BLaER1 (cell line): ENCODE results near the gene FAM98C.
"Not testable (repeated sequence)": the region's sequence is repeated elsewhere in the genome, so short reads cannot be mapped to it uniquely, and the experiment has no call there.

Source experiments
- H3K27ac ChIP-seq: shearing (Covaris generic); formaldehyde crosslinking; 2 replicates; pipeline ENCODE4 v1.8.1; 2022
- H3K27me3 ChIP-seq: shearing (Covaris generic); formaldehyde crosslinking; 2 replicates; pipeline ENCODE4 v1.8.1; 2022
- H3K36me3 ChIP-seq: shearing (Covaris generic); formaldehyde crosslinking; 2 replicates; pipeline ENCODE4 v1.8.1; 2022
- H3K4me1 ChIP-seq: shearing (Covaris generic); formaldehyde crosslinking; 2 replicates; pipeline ENCODE4 v1.8.1; 2022
- H3K4me2 ChIP-seq: shearing (Covaris generic); formaldehyde crosslinking; 2 replicates; pipeline ENCODE4 v1.8.1; 2022
- H3K4me3 ChIP-seq: shearing (Covaris generic); formaldehyde crosslinking; 2 replicates; pipeline ENCODE4 v1.8.1; 2022
- H3K9ac ChIP-seq: shearing (Covaris generic); formaldehyde crosslinking; 2 replicates; pipeline ENCODE4 v1.8.1; 2022
- H3K9me3 ChIP-seq: shearing (Covaris generic); formaldehyde crosslinking; 2 replicates; pipeline ENCODE4 v1.8.1; 2022
- H4K20me1 ChIP-seq: shearing (Covaris generic); formaldehyde crosslinking; 2 replicates; pipeline ENCODE4 v1.8.1; 2022
- Cebpa-rat ChIP-seq: shearing (Covaris generic); IDR thresholded peaks from 2 replicates; pipeline ENCODE4 v1.8.1; 2022

FAM98C gene

DNA sequence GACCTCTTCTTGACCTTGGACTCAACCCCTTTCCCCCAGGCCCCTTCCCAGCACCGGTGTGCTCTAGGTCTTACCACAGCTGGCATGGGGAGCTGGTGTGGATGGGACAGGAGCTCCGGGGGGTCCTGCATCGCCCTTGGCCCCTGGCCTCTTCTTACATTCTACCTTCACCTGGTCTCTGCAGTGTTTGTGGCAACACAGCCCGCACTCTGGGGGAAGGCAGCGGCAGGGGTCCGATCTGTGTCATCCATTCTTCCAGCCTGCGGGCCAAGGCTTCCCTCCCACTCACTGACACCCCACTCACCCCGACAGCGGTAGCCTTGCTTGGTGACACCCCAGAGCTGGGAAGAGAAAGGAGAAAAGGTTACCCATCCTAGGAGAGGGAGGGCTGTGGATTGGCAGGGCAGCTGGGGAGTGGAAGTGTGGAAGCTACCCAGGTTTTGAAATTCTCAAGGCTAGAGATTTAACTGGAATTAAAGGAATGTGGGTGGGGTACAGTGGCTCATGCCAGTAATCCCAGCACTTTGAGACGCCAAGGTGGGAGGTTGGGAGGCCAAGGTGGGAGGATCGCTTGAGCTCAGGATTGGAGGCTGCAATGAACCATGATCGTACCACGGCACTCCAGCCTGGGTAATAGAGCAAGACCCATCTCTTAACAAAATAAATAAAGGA is 8.3 kb downstream of the FAM98C start:
- no peak for TF ChIP-seq Cebpa-rat
- H3K4me1 ChIP-seq: no peaks in the 10 kb centered on the region
- no peaks in the 10 kb centered on the region for H3K27me3 ChIP-seq
- no peak overlapping the region for H3K27ac ChIP-seq
- H4K20me1 ChIP-seq: no peaks in the 10 kb centered on the region
- H3K4me2 ChIP-seq: no peak overlapping the region
- peaks cover 13% of the 10 kb centered on the region for H3K36me3 ChIP-seq
- H3K9me3 ChIP-seq: no peaks in the 10 kb centered on the region
- H3K4me3 ChIP-seq: no peak overlapping the region
- no peak overlapping the region for H3K9ac ChIP-seq

GRCh38 chr19:38411898-38412297 is 9.0 kb downstream of the FAM98C start:
- not testable (repeated sequence) for H3K36me3 ChIP-seq, H3K4me3 ChIP-seq, H3K9me3 ChIP-seq, H3K4me1 ChIP-seq, H3K4me2 ChIP-seq, H3K27ac ChIP-seq, H3K9ac ChIP-seq, H4K20me1 ChIP-seq, H3K27me3 ChIP-seq

DNA sequence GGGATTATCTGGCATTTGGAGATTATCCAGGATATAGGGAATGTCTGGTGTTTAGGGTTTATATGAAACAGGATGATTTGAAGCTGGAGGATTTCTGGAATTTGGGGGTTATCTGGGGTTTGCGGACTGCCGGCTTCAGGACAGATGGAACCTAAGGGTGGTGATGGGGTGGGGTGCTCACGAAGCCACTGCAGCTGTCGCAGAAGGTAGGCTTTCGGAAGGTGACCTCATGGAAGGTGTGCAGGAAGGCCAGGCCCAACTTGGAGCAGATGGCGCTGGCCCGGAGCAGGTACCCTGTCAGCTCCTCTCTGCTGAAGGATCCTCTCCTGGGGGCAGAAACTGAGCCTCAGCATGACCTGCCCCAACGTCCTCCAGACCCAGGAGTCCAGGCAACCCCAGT is 9.6 kb downstream of the FAM98C start:
- H3K27me3 ChIP-seq: no peaks in the 10 kb centered on the region
- H4K20me1 ChIP-seq: no peaks in the 10 kb centered on the region
- no peak for TF ChIP-seq Cebpa-rat
- H3K9ac ChIP-seq: no peak overlapping the region
- H3K27ac ChIP-seq: no peak overlapping the region
- peaks cover 6% of the 10 kb centered on the region for H3K4me1 ChIP-seq
- H3K4me3 ChIP-seq: no peak overlapping the region
- no peak overlapping the region for H3K4me2 ChIP-seq
- no peaks in the 10 kb centered on the region for H3K9me3 ChIP-seq
- H3K36me3 ChIP-seq: no peaks in the 10 kb centered on the region

DNA sequence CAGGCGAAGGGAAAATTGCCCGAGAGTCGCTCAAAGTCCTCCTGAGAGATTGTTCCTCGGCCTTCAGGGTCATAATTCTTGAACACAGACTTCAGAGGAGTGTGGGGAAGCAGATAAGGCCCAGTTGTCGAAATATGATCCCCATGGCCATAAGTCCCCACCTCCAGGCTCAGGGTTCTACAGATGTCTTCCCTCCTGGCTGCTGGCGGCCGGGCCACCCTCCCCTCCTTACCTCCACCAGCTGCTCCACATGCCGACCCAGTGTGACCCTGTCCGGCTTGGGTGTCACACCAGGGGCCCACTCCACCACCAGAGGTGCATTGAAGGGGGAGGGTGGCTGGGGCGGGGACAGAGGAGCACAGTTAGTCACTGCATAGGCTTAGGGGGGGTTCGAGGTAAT is 10.1 kb downstream of the FAM98C start:
- Histone ChIP-seq H3K4me3 (no peak overlapping the region), H3K9ac (no peak overlapping the region), H3K4me2 (no peak overlapping the region), H3K36me3 (no peaks in the 10 kb centered on the region), H3K27me3 (no peaks in the 10 kb centered on the region), H3K9me3 (no peaks in the 10 kb centered on the region), H3K27ac (no peak overlapping the region), H4K20me1 (no peaks in the 10 kb centered on the region), H3K4me1 (peaks cover 11% of the 10 kb centered on the region)
- no peak for TF ChIP-seq Cebpa-rat

DNA sequence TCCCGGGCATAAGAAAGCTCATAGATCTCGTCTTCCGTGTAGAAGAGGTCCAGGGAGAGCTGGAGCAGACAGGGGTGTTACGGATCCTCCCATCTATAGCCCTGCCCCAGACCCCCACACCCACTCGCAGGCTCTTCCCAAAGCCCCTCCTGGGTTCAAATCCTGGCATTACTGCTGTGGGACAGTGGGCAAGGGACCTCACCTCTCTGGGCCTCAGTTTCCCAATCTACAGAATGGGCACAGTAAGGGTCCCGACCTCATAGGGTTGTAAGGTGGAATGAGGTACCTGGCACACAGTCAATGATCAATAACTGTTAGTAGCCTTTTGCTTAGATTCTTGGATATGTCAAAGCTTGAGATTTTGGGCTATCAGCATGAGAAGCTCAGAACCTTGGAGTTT is 10.5 kb downstream of the FAM98C start:
- Histone ChIP-seq H3K27me3 (no peaks in the 10 kb centered on the region), H3K4me2 (no peak overlapping the region), H3K36me3 (no peaks in the 10 kb centered on the region), H3K27ac (no peak overlapping the region), H4K20me1 (no peaks in the 10 kb centered on the region), H3K4me1 (peaks cover 16% of the 10 kb centered on the region), H3K4me3 (no peak overlapping the region), H3K9ac (no peak overlapping the region), H3K9me3 (no peaks in the 10 kb centered on the region)
- no peak for TF ChIP-seq Cebpa-rat

DNA sequence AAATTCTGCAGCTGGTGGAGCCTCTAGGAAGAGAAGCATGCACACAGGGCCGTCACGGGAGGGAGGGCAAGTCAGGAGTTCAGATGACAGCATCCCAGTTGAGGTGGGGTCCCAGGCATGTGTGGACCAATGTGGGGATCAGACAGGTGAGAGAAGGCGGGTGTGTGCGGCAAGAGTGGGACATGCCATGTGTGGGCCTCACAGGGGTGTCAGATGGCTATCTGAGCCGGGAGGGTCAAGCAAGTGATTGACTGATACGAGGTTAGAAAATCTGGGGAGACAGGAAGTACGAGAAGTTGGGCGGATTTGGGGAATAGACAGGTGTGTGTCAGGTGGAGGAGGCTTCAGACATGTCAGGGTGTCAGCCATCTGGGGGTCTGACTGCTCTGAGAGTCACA is 14.3 kb downstream of the FAM98C start:
- no peak overlapping the region for H3K9ac ChIP-seq
- H4K20me1 ChIP-seq: no peaks in the 10 kb centered on the region
- H3K4me2 ChIP-seq: peak overlapping the region; percentile 94
- H3K36me3 ChIP-seq: no peaks in the 10 kb centered on the region
- H3K9me3 ChIP-seq: no peaks in the 10 kb centered on the region
- peak overlapping the region; percentile 60; the same call in 1 of the 2 replicates for H3K4me3 ChIP-seq
- H3K4me1 ChIP-seq: peaks cover 19% of the 10 kb centered on the region
- no peak overlapping the region for H3K27ac ChIP-seq
- no peaks in the 10 kb centered on the region for H3K27me3 ChIP-seq
- TF ChIP-seq Cebpa-rat: no peak

- Histone ChIP-seq H3K27ac (peak overlapping the region; percentile 38; the same call in 1 of the 2 replicates), H3K9ac (peak overlapping the region; percentile 35; the same call in 1 of the 2 replicates), H3K27me3 (no peaks in the 10 kb centered on the region), H3K36me3 (no peaks in the 10 kb centered on the region), H3K4me1 (peaks cover 24% of the 10 kb centered on the region), H4K20me1 (no peaks in the 10 kb centered on the region), H3K4me2 (peak overlapping the region; percentile 94), H3K9me3 (no peaks in the 10 kb centered on the region), H3K4me3 (peak overlapping the region; percentile 60)
- no peak for TF ChIP-seq Cebpa-rat
These were observed 14.9 kb downstream of the FAM98C start for GRCh38 chr19:38417544-38418506.

DNA sequence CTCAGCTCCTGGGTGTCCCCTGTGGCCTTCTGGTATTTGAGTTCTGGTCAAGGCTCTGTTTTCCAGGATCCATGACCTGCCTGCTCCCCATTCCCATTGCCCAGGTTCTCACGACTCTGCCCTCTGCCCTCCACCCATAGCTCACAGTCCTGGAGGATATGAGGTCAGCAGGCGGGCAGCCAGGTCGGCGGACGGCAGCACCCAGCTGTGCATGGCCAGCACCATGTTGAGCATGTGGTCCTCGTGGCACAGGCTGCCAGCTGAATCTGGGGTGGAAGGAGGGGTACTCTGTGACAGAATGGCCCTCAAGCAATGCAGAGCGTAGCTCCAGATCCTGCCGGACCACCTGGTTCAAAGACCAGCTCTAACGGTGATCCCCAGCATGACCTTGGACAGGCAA is 18.0 kb downstream of the FAM98C start:
- no peaks in the 10 kb centered on the region for H4K20me1 ChIP-seq
- H3K36me3 ChIP-seq: no peaks in the 10 kb centered on the region
- no peaks in the 10 kb centered on the region for H3K9me3 ChIP-seq
- no peak for TF ChIP-seq Cebpa-rat
- no peak overlapping the region for H3K9ac ChIP-seq
- H3K27me3 ChIP-seq: no peaks in the 10 kb centered on the region
- no peak overlapping the region for H3K4me2 ChIP-seq
- H3K4me1 ChIP-seq: peaks cover 43% of the 10 kb centered on the region
- H3K27ac ChIP-seq: no peak overlapping the region
- no peak overlapping the region for H3K4me3 ChIP-seq

DNA sequence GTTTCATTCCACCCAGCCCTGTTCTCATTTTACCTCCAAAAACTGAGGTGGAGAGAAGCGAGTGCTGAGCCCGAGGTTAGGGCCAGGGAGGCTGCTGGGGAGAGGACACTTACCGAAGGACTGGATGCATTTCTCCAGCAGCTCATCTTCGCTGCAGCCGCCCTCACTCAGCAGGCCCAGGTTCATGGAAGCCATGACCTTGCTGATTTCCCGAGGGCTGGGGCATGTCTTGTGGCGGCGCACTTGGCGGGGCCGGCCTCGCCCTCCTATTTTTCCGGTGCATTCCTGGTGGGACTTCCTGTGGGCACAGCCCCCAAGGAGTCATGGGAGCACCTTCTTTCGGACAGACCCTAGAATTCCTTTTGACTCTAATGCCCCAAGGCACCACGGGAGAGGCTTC is 19.0 kb downstream of the FAM98C start:
- no peaks in the 10 kb centered on the region for H3K27me3 ChIP-seq
- no peak overlapping the region for H3K27ac ChIP-seq
- peaks cover 52% of the 10 kb centered on the region for H3K4me1 ChIP-seq
- no peaks in the 10 kb centered on the region for H4K20me1 ChIP-seq
- TF ChIP-seq Cebpa-rat: no peak
- H3K9ac ChIP-seq: no peak overlapping the region
- H3K9me3 ChIP-seq: no peaks in the 10 kb centered on the region
- no peak overlapping the region for H3K4me3 ChIP-seq
- H3K36me3 ChIP-seq: no peaks in the 10 kb centered on the region
- no peak overlapping the region for H3K4me2 ChIP-seq

GRCh38 chr19:38422438-38422837 is 19.5 kb downstream of the FAM98C start:
- no peaks in the 10 kb centered on the region for H3K36me3 ChIP-seq
- H3K4me3 ChIP-seq: no peak overlapping the region
- no peak overlapping the region for H3K9ac ChIP-seq
- H3K9me3 ChIP-seq: no peaks in the 10 kb centered on the region
- TF ChIP-seq Cebpa-rat: no peak
- H4K20me1 ChIP-seq: no peaks in the 10 kb centered on the region
- H3K27ac ChIP-seq: no peak overlapping the region
- no peak overlapping the region for H3K4me2 ChIP-seq
- H3K27me3 ChIP-seq: no peaks in the 10 kb centered on the region
- peaks cover 52% of the 10 kb centered on the region for H3K4me1 ChIP-seq
